Measurements from ENCODE around the gene CENATAC.

DNA sequence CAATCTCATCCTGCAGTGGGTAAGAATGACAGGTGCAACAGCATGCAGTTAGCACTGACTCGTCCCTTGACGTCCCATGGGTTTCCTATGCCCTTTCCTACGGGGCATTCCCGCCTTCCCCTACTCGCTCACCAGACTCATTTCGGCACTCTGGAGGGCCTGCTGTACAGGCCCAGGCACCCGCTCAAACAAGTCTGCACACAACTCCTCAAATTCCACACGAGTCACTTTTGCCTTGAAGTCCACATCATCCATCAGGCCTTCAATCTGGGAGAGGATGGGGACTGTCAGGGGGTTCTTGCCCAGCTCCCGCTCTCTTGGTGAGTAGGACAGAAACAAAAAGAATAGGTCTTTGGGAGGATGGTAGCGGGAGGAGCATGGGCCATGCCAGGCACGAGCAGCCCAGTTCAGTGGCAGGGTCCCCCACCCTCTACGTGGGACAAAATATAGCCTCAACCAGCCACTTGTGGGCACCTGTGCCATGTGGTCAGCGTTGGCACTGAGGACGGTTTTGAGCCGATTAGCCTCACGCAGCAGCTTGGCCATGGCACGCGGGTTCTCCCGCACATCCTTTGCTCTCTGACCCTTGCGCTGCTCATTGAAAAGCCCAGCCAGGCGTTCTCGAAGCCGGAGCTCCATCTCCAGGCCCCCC, 54.4 kb downstream of the CENATAC start:
- TF ChIP-seq CTCF (conservative IDR thresholded peaks at IDR 0.05; ENCODE audit: low read length), result no peak
- no peak for TF ChIP-seq EZH2phosphoT487 (IDR thresholded peaks at IDR 0.05; ENCODE audit: borderline replicate concordance, low read depth, low read length)
